ENCODE results near the gene MAPK8.
"Not testable (repeated sequence)": the region's sequence is repeated elsewhere in the genome, so short reads cannot be mapped to it uniquely, and the experiment has no call there.

MAPK8 gene

DNA sequence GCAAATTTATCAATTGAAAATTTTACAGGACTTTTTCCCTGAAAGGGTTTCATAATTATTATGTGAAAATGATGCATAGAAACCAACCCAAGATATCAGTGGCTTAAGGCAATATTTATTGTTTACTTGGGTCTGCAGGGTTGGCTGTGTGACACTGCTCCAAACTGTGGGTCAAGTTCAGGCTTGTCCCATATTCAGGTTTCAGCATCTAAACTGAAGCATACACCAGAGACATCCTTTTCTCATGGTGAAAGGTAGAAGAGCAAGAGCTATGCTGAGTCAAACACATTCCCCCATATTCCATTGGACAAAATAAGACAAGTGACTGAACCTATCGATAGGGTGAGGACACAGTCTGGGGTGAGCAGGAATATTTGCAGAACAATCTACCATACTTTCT, 110.9 kb downstream of the MAPK8 start:
- DNase-seq (ENCODE audit: low read depth in 2 of 2): no peak

DNA sequence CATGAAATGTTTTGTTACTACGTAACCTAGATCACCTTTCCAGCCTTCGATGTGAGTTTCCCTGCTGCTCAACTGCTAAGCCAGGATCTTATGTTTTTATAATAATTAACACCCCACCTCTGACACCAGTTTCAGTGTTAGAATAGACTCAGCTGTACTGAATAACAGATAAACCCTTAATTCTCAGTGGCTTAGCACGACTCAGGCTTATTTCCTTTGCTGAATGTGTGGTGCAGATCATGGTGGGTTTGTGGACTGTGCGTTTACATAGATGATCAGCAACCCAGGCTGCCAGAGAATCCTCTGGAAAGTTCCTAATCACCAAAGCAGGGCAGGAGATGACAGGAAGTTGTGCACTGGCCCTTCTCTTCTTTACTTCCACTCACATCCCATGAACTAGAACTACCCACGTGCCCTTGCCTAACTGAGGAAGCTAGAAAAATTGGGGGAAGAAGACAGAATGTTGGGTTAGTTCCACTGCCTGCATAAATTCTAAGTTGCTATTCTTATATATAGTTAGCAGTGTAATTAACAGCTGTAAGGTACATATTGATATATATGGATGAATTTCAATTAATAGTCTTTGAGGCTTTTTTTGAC, 111.8 kb downstream of the MAPK8 start:
- DNase-seq (ENCODE audit: low read depth in 2 of 2): no peak

DNA sequence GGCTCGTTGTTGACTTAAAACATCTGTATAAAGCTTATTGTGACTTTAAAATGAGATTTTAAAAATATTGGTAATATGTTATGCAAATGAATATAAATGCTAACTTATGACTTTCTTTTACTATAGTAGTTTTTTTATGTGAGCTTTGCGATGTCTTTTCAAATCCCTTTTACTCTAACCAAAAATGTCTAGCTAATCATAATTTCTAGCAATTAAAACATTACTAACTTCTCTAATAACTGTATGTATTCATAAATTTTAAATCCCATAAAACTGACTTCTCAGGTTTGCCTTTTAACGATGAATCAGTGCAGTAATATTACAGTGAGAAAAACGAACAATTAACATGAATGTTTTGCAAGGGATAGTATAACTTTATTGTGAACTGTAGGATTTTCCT, 113.2 kb downstream of the MAPK8 start:
- DNase-seq (ENCODE audit: low read depth in 2 of 2): no peak

DNA sequence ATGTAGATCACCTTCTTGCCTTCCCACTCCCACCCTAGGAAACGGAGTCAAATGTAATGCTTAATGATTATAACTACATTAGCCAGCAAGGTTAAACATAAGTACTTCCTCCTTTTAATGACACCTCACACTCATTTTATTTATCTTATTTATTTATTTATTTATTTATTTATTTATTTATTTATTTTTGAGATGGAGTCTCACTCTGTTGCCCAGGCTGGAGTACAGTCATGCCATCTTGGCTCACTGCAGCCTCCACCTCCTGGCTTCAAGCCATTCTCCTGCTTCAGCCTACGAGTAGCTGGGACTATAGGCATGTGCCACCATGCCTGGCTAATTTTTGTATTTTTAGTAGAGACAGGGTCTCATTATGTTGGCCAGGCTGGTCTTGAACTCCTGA, 115.4 kb downstream of the MAPK8 start:
- DNase-seq (ENCODE audit: low read depth in 2 of 2): not testable (repeated sequence)

DNA sequence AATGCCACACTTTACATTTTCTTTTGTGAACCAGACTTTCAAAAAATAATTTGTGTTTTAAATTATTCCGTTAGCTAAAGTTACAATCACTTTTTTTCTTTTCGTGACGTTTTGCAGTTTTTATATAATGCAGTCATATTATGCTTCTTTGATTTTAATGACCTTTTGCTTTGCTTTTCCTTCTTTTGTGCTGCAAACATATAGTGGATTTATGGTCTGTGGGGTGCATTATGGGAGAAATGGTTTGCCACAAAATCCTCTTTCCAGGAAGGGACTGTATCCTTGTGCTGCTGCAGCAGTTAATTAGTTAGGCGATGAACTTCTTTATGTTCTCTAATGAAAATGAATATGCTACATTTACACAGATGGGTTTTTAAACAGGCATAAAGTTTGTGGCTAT, 117.4 kb downstream of the MAPK8 start:
- DNase-seq (ENCODE audit: low read depth in 2 of 2): no peak

DNA sequence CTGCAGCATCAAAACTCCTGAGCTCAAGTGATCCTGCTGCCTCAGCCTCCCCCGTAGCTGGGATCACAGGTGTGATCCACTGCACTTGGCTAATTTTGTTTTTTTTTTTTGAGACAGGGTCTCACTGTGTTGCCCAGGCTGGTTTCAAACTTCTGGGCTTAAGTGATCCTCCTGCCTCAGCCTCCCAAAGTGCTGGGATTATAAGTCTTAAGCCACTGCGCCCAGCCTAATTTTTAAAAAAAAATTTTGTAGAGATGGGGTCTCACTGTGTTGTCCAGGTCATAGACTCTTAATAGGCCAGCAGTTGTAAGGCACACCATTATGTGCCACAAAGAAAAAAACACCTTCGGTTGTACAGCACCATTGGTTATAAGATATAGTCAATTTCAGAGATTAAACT, 122.4 kb downstream of the MAPK8 start:
- no peak for DNase-seq (ENCODE audit: low read depth in 2 of 2)

DNA sequence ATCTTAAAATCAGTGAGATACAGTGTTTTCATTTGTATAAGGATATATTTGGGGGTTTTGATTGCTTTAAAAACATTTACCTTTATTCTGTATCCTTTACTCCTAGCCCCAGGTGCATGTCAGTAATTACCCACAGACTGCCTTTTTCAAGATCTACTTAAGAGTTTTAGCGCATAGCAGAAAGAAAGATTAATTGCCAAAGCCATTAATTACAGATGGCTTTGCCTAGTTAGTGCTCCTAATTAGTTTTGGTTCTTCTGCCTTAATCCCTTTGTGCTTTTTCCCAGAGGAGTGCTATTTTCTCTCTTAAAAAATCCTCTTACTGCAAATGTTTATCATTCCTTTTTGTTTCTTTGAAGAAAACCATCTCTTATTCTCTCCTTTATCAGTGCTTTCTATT, 122.8 kb downstream of the MAPK8 start:
- DNase-seq (ENCODE audit: low read depth in 2 of 2): no peak

DNA sequence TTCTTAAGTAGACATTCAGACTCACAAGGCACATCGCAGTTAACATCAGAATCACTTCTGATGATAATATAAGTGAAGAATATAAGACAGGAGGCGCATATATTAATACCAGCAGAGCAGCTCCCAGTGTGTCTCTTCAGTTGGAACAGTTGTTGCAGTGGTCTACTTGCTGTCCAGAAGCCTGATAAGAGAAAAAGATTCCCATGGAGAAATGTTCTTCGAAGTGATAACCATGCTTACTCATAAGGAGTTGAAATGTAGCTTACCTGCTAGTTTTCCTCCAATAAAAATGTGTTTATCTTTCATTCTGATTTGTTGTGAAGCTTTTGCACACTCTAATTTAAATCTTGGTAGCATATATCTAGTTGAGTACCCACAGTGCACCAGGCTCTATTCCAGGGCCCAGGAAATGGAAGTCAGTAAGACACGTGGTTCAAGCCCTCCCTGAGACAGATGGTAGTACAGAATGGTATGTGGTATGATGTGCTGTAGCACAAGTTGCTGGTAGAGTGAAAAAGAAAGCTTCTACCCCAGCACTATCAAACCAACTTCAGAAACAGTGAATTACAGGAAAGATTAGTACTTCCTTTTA, 124.0 kb downstream of the MAPK8 start:
- no peak for DNase-seq (ENCODE audit: low read depth in 2 of 2)

DNA sequence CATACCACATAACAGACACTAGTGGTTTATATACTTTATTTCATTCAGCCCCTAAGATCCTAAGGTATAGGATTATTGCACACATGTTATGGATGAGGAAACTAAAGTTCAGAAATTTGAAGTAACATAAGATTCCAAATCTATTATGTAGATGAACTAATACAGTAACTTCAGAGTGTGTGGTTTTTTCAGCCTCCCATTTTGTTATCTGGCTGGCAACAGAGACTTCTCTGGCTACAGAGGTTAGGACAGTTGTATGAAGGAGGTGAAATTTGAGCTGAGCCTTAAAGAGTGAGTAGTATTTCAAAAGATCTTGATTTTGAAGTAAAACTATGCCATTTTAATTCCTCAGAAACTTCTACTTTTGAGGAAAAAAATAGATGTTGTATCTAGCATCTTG, 125.4 kb downstream of the MAPK8 start:
- no peak for DNase-seq (ENCODE audit: low read depth in 2 of 2)

DNA sequence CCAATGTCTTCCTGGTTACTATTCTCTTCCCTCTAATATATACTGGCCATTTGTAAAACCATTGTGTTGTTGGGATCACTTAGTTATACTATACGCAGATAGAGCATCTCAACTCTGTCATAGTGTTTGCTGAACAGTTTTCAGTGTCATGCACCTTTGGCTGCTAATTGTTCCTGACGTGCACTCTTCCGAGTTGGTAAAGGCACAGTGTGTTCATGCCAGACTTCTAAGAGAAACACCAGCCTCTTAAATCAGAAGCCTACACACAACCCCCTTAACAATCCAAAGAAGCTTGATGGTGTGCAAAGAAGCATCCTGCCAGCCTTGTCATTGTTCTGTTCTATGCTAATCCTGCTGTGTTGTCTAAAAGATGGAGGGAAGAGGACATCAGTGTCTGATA, 131.1 kb downstream of the MAPK8 start:
- DNase-seq (ENCODE audit: low read depth in 2 of 2): no peak

DNA sequence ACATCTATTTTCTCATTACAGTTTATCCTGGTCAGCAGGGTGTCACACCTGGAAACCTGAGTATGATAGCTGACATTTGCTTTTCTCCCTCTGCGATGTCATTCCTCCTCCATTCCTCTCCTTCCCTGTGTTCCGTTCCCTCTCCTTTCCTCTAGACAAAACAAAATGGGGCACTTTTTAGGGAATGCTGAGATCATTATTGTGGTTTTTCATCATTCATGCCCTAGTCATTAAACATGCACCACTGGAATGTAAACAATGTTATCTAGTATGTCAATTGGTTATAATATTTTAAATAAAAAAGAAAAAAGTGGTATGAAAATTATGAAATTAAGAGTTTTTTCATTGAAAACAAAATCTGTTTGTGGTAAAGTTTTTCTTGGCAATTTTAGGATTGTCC, 132.6 kb downstream of the MAPK8 start:
- no peak for DNase-seq (ENCODE audit: low read depth in 2 of 2)

DNA sequence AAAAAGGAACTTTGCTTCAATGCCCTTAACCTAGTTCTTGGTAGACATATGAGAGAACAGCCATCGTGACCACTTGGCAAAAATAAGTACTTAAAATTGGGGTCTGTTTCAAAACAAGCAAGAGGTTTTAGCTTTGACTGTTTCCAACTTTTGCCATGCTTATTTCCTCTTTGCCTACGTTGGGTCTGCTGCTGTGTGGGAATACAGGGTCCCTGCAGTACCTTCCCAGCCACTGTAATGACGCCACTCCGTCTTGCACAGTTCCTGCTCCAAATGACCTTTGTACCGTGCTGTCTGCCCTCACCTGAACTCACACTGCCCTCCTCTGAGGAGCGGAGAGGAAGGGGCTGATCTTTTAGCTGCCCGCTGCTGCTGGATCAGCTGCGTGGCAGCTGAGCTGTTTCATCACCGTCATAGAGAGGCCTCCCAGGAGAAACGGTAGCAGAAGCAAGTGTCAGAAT, 133.1 kb downstream of the MAPK8 start:
- no peak for DNase-seq (ENCODE audit: low read depth in 2 of 2)

DNA sequence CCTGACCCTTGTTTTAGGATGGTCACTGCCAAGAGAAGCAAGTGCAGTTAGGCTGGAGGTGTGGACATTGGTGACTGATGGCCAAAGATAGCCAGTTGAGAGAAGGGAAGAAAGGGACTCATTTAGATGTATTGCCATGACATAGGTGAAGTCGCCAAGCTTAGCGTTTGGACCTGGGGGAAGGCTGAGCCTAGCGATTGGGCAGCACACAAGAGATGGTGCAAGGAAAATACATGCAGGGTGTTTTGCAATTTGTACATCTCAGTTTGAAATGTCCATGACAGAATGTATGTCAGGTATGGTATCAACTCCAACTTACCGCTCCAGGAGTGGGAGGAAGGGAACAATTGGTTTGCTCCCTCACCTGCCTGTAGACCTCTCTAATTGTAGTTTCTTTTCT, 134.3 kb downstream of the MAPK8 start:
- no peak for DNase-seq (ENCODE audit: low read depth in 2 of 2)

DNA sequence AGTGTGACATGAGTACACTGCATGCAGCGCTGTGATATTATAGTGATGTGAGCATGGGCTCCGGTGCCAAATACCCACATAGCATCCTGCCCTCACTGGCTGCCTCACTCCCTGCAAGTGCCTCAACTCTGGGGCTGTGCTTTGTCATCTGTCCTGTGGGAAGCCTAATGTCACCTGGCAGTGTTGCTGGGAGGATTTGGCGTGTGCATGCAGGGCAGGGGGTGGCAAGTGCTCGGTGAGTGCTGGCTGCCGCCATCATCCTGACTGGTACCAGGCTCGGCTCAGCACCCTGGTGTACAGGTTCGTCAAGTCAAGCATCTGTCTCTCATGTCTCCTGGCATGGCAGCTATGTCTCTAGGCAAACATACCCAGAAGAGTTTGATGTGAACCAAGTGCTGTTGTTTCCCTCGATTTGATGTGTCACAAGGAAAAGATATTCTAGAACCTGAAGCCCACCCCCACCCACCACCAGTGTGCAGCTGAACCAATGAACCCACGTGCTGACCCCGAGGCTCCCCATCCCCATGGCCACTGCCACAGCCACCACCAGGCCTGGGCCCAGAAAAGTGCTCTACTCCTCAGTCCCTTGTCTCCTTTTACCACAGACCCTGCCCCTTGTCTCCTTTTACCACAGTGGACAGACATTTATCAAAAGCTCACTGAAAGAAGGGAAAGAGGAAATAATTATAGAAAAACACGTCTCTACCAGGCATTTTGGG, 135.8 kb downstream of the MAPK8 start:
- DNase-seq (ENCODE audit: low read depth in 2 of 2): no peak

DNA sequence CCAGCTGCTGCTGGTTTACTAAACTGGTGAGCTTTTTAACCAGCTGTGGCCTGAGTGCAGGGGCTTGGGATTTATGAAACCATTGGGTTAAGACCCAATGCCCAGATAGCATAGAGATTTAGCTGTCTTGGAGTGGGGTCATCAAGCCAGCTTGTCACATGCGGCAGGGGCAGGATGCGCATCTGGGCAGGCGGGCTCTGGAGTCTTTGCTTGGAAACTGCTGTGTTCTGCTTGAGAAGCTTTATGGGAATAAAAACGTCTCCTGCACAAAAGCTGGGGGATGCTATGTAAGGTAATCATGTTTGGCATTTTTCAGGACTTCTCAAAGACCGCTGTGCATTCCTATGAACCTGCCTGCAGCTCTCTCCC, 136.3 kb downstream of the MAPK8 start:
- DNase-seq (ENCODE audit: low read depth in 2 of 2): no peak

DNA sequence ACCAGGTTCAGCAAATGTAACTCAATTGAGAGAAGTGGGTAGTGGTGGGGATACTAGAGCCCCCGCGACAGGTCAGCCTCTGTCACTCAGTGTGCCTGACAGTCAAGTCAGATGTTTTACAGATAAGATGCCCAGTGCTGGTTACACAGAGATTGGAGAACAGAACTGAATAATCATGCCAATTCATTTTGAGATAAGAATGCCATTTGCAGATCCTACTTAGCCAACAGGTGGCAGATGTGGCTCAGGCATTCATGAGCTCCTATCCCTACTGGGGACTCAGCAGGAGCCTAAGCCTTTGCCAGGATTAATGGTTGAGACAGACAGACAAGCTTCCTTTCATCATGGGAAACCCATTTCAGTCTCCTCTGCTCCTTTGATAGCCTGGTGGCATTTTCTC, 137.8 kb downstream of the MAPK8 start:
- DNase-seq (ENCODE audit: low read depth in 2 of 2): no peak

DNA sequence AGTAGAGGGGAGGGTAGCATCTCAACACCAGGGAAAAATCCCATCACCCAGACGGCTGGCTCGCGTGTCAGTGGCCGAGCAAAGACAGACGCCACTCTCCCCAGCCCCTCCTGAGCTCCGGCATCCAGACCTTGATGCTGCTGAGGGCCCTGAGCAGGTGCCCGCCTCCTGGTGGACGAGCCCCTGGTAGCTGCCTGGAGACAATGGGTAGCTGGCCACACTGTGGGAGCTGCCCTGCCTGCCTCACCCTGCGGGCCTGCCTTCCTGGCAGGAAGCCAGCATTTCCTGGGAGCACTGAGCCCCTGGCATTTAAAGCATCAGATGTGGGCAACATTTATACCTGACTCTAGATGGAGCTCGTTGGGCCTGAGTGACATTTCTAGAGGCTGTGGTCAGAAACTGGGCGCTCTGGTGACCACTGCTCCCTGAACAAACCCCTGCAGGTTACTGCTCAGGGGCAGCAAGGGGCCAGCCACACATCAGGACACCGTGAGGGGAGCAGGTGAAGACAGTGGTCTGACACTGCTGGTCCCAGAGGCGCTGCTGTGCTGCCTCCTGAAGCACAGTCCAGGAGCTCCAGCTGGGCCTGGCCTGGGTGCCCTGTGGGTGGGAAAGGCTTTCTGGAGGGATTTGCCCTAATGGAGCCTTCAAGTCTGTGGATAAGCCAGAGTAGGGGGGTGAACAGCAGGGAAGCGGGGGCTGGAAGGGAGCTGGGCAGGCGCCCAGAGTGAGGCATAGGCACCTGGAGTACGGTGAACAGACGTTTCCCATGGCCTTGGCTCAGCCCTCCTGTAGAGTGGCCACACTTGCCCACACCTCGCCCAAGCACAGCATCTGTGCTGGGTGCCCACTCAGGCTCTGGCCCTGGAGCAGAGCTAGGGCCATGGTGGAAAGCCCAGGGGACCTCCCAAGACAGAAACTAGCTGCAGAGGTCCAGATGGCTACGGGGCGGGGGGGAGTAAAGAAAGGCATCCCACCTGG, 138.7 kb downstream of the MAPK8 start:
- no peak for DNase-seq (ENCODE audit: low read depth in 2 of 2)

DNA sequence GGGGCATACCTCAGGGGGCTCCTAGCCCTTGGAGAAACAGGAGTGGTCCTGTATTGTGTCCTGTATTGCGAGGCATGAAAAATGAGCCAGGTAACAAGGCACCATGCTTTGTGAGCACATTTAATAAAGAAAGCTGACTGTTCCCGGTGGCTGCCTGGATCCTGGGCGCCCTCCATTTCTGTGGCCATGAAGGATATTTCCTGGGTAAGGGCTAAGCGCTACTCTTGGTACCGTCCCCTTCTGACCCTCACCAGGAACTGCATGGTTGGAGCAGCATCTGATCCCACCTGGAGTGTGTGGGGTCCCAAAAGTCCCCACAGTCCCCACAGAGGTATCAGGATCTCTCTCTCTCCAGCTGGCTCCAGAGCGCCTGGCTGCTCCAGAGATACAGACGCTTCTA, 139.5 kb downstream of the MAPK8 start:
- no peak for DNase-seq (ENCODE audit: low read depth in 2 of 2)

DNA sequence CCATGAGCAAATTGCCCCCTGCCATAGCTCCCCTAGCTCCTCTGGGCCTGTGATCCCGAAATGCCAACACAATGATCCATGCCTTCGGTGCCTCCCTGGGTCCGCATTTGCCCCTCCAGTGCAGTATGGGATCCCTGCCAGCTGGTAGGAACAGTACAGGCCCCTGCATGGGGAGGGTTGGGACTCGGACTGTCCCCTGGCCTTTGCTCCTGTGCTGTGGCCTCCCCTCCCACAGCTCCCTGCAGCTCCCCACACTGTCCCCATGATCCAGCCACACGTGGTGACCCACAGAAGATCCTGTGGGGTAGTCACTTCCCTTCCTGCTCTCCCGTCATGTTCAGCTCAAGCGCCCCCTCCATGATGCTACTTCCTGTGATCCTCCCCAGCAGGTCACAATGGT, 140.3 kb downstream of the MAPK8 start:
- no peak for DNase-seq (ENCODE audit: low read depth in 2 of 2)

DNA sequence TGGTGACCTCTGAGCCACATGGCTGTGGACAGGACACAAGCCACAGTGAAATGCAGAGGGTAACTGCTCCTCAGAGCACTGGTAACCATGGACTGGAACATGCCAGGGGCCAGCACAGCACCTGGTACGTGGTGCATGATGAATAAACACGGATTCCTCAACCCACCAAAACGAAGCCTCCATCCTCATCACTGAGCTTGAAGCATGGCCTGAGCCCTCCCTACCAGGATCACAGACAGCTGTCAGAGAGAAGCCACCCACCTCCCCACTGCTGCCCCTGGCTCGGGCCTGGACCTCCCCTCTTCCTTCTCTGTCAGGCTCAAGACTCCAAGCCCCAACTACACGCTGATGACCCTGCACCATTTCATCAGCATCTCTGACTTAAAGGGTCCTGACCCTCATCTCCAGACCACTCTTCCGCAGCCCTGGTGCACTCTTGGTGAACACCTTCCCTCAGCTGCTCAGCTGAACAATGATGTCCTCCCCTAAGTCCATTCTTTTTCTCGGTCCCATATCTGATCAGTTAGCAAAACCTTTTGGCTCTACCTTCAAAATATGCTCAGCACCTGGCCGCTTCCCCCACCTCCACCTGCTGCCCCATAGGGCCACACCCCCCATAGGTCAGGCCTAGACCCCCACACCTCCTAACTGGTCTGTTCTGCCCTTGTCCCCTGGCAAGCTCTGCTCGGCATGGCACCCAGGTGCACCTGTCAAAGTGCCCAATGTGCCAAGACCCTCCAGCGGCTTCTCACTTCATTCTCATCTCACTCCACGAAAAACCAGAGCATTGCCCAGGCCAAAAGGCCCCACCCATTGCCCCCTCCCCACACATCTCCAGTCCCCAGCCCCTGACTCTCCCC, 141.1 kb downstream of the MAPK8 start:
- no peak for DNase-seq (ENCODE audit: low read depth in 2 of 2)

DNA sequence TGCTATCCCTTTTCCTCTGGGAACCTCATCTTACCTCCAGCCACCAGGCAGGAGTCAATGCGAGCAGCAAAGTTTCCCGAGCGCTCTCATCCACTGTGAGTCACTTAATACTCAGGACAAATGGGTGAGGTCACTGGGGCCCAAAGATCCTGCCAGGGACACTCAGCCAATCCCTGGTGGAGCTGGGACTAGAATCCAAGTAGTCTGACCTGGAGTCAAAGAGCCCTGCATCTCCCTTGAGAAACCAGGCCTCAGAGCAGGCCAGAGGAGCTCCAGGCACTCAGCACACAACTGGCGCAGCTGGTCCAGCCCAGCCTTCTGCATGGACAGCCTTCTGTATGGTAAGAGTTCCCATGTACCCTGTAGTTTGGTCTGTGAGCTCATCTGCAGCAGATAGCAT, 142.3 kb downstream of the MAPK8 start:
- no peak for DNase-seq (ENCODE audit: low read depth in 2 of 2)

All from stimulated activated CD8-positive, alpha-beta memory T cell treated with anti-CD3 and anti-CD28 coated beads, Interleukin-15, amount 100 ng/mL, for 4 hours (primary cell).